Neuronal stem cell (in vitro differentiated cells): ENCODE measurements around the gene PTPRQ.

Experiments
- DNase-seq: peaks from one replicate; pipeline ENCODE4 v3.0.0-alpha.2; 2013; ENCODE audit warnings: low spot score
- H2AFZ ChIP-seq: one replicate; pipeline ENCODE4 v1.6.1; 2013; ENCODE audit warnings: mild to moderate bottlenecking, low read length, inconsistent platforms
- H2AK5ac ChIP-seq: 2 replicates; pipeline ENCODE4 v1.6.1; 2013; ENCODE audit warnings: low read depth, mild to moderate bottlenecking, inconsistent platforms, low read length, moderate library complexity, mixed read lengths
- H2BK120ac ChIP-seq: 2 replicates; pipeline ENCODE4 v1.6.1; 2013; ENCODE audit warnings: low read depth, mild to moderate bottlenecking, inconsistent platforms, low read length, moderate library complexity, mixed read lengths
- H2BK12ac ChIP-seq: one replicate; pipeline ENCODE4 v1.6.1; 2013; ENCODE audit warnings: low read length, inconsistent platforms
- H2BK15ac ChIP-seq: 2 replicates; pipeline ENCODE4 v1.6.1; 2013; ENCODE audit warnings: mild to moderate bottlenecking, low read length, inconsistent platforms, mixed read lengths
- H2BK5ac ChIP-seq: one replicate; pipeline ENCODE4 v1.6.1; 2013; ENCODE audit warnings: inconsistent platforms, mild to moderate bottlenecking, low read length, moderate library complexity
- H3K14ac ChIP-seq: one replicate; pipeline ENCODE4 v1.6.1; 2013; ENCODE audit warnings: low read length, inconsistent platforms
- H3K18ac ChIP-seq: 2 replicates; pipeline ENCODE4 v1.6.1; 2013; ENCODE audit warnings: low read length, inconsistent platforms
- H3K23ac ChIP-seq: 2 replicates; pipeline ENCODE4 v1.6.1; 2013; ENCODE audit warnings: low read depth, mild to moderate bottlenecking, mixed read lengths, low read length, inconsistent platforms; ENCODE audit not compliant: poor library complexity
- H3K27ac ChIP-seq: replicated peaks from 3 replicates; pipeline ENCODE4 v1.5.1; 2013; ENCODE audit warnings: low read length, inconsistent platforms
- H3K27me3 ChIP-seq, 3 experiments: 2 replicates each; pipeline ENCODE4 v1.6.1; 2013; ENCODE audit warnings: low read length in 3 of 3, mild to moderate bottlenecking in 2 of 3, inconsistent platforms in 1 of 3, low read depth in 1 of 3, mixed read lengths in 1 of 3, moderate library complexity in 1 of 3; ENCODE audit not compliant: control insufficient read depth in 3 of 3, insufficient read depth in 3 of 3
- H3K36me3 ChIP-seq, 2 donors: replicated peaks in 1 of 2; 2 replicates each; pipeline ENCODE4 v1.6.1; 2013; ENCODE audit warnings: low read length in 2 of 2; ENCODE audit not compliant: control insufficient read depth in 2 of 2, insufficient read depth in 2 of 2
- H3K4ac ChIP-seq: 2 replicates; pipeline ENCODE4 v1.6.1; 2013; ENCODE audit warnings: inconsistent platforms, mild to moderate bottlenecking, low read length, moderate library complexity
- H3K4me1 ChIP-seq, 2 donors: 1 replicate in 1 of 2; 2 replicates in 1 of 2; pipeline ENCODE4 v1.6.1; 2013; ENCODE audit warnings: low read length in 2 of 2, low read depth in 1 of 2; ENCODE audit not compliant: control insufficient read depth in 2 of 2, insufficient read depth in 1 of 2
- H3K4me2 ChIP-seq: one replicate; pipeline ENCODE4 v1.6.1; 2013; ENCODE audit warnings: mild to moderate bottlenecking, low read length, inconsistent platforms; ENCODE audit not compliant: insufficient read depth, poor library complexity, severe bottlenecking
- H3K4me3 ChIP-seq, 2 donors: 2 replicates each; pipeline ENCODE4 v1.5.1; 2013; ENCODE audit warnings: low read length in 2 of 2, mild to moderate bottlenecking in 2 of 2, inconsistent platforms in 1 of 2, moderate library complexity in 1 of 2
- H3K79me1 ChIP-seq: one replicate; pipeline ENCODE4 v1.6.1; 2013; ENCODE audit warnings: low read depth, mild to moderate bottlenecking, inconsistent platforms, low read length, moderate library complexity
- H3K9ac ChIP-seq: one replicate; pipeline ENCODE4 v1.6.1; 2013; ENCODE audit warnings: mild to moderate bottlenecking, low read depth, low read length, inconsistent platforms; ENCODE audit not compliant: poor library complexity
- H3K9me3 ChIP-seq, 2 donors: replicated peaks in 1 of 2; 2 replicates each; pipeline versions ENCODE3 to v1.6.1; 2013; ENCODE audit warnings: low read length in 2 of 2, mild to moderate bottlenecking in 2 of 2, inconsistent platforms in 1 of 2, low read depth in 1 of 2, mixed read lengths in 1 of 2, moderate library complexity in 1 of 2; ENCODE audit not compliant: control insufficient read depth in 2 of 2, insufficient read depth in 1 of 2
- H4K8ac ChIP-seq: one replicate; pipeline ENCODE4 v1.6.1; 2013; ENCODE audit warnings: low read depth, mild to moderate bottlenecking, inconsistent platforms, low read length, moderate library complexity
- H4K91ac ChIP-seq: one replicate; pipeline ENCODE4 v1.6.1; 2013; ENCODE audit warnings: low read length, low read depth, mild to moderate bottlenecking, inconsistent platforms; ENCODE audit not compliant: poor library complexity
- WGBS, 2 donors: extraction: QIAGEN DNeasy Blood & Tissue Kit; methylation state at CpG; one replicate each; pipeline ENCODE4 v1.1.7; 2013; ENCODE audit warnings: missing lambda C conversion rate in 2 of 2, mixed read lengths in 1 of 2; ENCODE audit not compliant: insufficient read length in 2 of 2, insufficient replicate concordance in 1 of 2; ENCODE audit errors: extremely low coverage in 2 of 2; 5-methylcytosine and 5-hydroxymethylcytosine counted together

The PTPRQ gene

GRCh38 chr12:80432061-80432460 lies 12.0 kb upstream of the PTPRQ start:
- no peak overlapping the region for H2BK12ac ChIP-seq
- DNase-seq, result no peak

DNA sequence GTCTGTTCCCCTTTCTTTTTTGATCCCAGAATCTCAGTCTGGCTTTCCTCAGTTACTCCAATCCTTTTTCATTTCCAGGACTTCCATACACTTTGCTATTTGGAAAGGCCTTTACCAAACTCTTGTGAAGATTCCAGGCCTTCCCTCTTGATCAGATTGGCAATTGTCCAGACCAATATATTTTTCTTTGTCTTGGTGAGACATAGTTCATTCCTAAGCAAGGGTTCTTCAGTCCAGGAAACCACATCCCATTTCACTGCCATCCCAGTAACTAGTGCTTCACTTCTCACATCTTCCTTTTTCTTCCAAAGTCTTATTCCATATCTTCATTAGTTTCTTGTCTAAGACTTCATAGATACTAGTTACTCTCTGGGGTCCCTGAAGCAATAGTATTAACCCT lies 2.1 kb upstream of the PTPRQ start:
- H2AFZ ChIP-seq, result peak overlapping the region; percentile 4
- H3K79me1 ChIP-seq, result no peaks in the 10 kb centered on the region
- no peak overlapping the region for H2BK5ac ChIP-seq
- H3K4me2 ChIP-seq, result no peak overlapping the region
- H3K18ac ChIP-seq, result no peak overlapping the region
- H3K27ac ChIP-seq, result no peak overlapping the region
- H2AK5ac ChIP-seq, result no peak overlapping the region
- H4K8ac ChIP-seq, result no peak overlapping the region
- H4K91ac ChIP-seq, result no peak overlapping the region
- H3K9ac ChIP-seq, result no peak overlapping the region
- H3K14ac ChIP-seq, result no peak overlapping the region
- H3K9me3 ChIP-seq, result peaks cover 0 to 4% of the 10 kb centered on the region in 2 donors
- no peak overlapping the region for H3K4me3 ChIP-seq
- no peak overlapping the region for H3K4ac ChIP-seq
- H3K36me3 ChIP-seq, result no peaks in the 10 kb centered on the region
- DNase-seq, result no peak
- H2BK120ac ChIP-seq, result no peak overlapping the region
- peaks cover 0 to 7% of the 10 kb centered on the region in 2 donors for H3K4me1 ChIP-seq
- no peaks in the 10 kb centered on the region for H3K27me3 ChIP-seq
- H2BK12ac ChIP-seq, result no peak overlapping the region
- H2BK15ac ChIP-seq, result no peak overlapping the region
- H3K23ac ChIP-seq, result no peak overlapping the region

More at GRCh38 chr12:80432061-80432460, 12.0 kb upstream of the PTPRQ start:
- Histone ChIP-seq H3K9me3 (no peaks in the 10 kb centered on the region), H4K8ac (no peak overlapping the region), H3K4me3 (no peak overlapping the region), H3K18ac (no peak overlapping the region), H4K91ac (no peak overlapping the region), H3K36me3 (no peaks in the 10 kb centered on the region), H3K79me1 (peaks cover 1% of the 10 kb centered on the region), H3K4me2 (no peak overlapping the region), H3K23ac (no peak overlapping the region), H2BK15ac (no peak overlapping the region), H3K27ac (no peak overlapping the region), H2AK5ac (no peak overlapping the region), H2AFZ (no peak overlapping the region), H3K4ac (no peak overlapping the region), H3K4me1 (no peaks in the 10 kb centered on the region), H2BK5ac (no peak overlapping the region), H3K14ac (no peak overlapping the region), H3K9ac (no peak overlapping the region), H3K27me3 (no peaks in the 10 kb centered on the region), H2BK120ac (no peak overlapping the region)
- no CpG with 5 or more reads among the region's 2 CpGs for WGBS, 2 donors

- Histone ChIP-seq H2AFZ (peak overlapping the region; percentile 21), H3K27ac (no peak overlapping the region), H3K23ac (no peak overlapping the region), H3K14ac (no peak overlapping the region), H3K9me3 (peaks cover 0 to 4% of the 10 kb centered on the region in 2 donors), H3K4me3 (no peak overlapping the region), H3K4ac (no peak overlapping the region), H2AK5ac (no peak overlapping the region), H2BK120ac (no peak overlapping the region), H2BK12ac (no peak overlapping the region), H4K91ac (no peak overlapping the region), H3K18ac (no peak overlapping the region), H3K36me3 (no peaks in the 10 kb centered on the region), H4K8ac (no peak overlapping the region), H3K27me3 (no peaks in the 10 kb centered on the region), H2BK5ac (no peak overlapping the region), H3K4me1 (peaks cover 0 to 7% of the 10 kb centered on the region in 2 donors), H3K4me2 (no peak overlapping the region), H3K9ac (no peak overlapping the region), H2BK15ac (no peak overlapping the region), H3K79me1 (no peaks in the 10 kb centered on the region)
- WGBS, 2 donors, result no CpG with 5 or more reads among the region's 7 CpGs
- no peak for DNase-seq
Measured at GRCh38 chr12:80442426-80443222, 1.4 kb upstream of the PTPRQ start.

GRCh38 chr12:80445083-80445793 lies 1.2 kb downstream of the PTPRQ start:
- no peak overlapping the region for H3K27ac ChIP-seq
- H3K4me1 ChIP-seq, result peaks cover 0 to 7% of the 10 kb centered on the region in 2 donors
- H2BK15ac ChIP-seq, result no peak overlapping the region
- no peak overlapping the region for H3K18ac ChIP-seq
- H4K91ac ChIP-seq, result no peak overlapping the region
- no peak overlapping the region for H3K4me2 ChIP-seq
- no peaks in the 10 kb centered on the region for H3K36me3 ChIP-seq
- no peak overlapping the region for H2AK5ac ChIP-seq
- no peaks in the 10 kb centered on the region for H3K27me3 ChIP-seq
- H2BK5ac ChIP-seq, result no peak overlapping the region
- WGBS, 2 donors, result no CpG with 5 or more reads among the region's 5 CpGs
- no peak overlapping the region for H3K14ac ChIP-seq
- no peak overlapping the region for H3K4me3 ChIP-seq
- no peak overlapping the region for H2BK12ac ChIP-seq
- no peak overlapping the region for H4K8ac ChIP-seq
- H3K9me3 ChIP-seq, result peaks cover 0 to 4% of the 10 kb centered on the region in 2 donors
- no peak for DNase-seq
- no peak overlapping the region for H3K4ac ChIP-seq
- no peaks in the 10 kb centered on the region for H3K79me1 ChIP-seq
- H2BK120ac ChIP-seq, result no peak overlapping the region
- H2AFZ ChIP-seq, result no peak overlapping the region
- H3K23ac ChIP-seq, result no peak overlapping the region
- H3K9ac ChIP-seq, result no peak overlapping the region
